ENCODE results near the gene AATK.

- TF ChIP-seq CTCF (conservative IDR thresholded peaks at IDR 0.05; ENCODE audit: low read depth, low read length) = no peak
- no peak for TF ChIP-seq POLR2A (IDR thresholded peaks at IDR 0.05; ENCODE audit: low read depth, low read length)
Measured at GRCh38 chr17:81140018-81140417, 26.0 kb downstream of the AATK start.

All from IMR-90 (cell line).